ENCODE measurements around the gene CLEC17A. TPM values are rescaled to one million over a fixed set of nuclear protein-coding genes. Genes with fewer than 3 reads are reported as not detected.
"Not testable (repeated sequence)": the region's sequence is repeated elsewhere in the genome, so short reads cannot be mapped to it uniquely, and the experiment has no call there.

Gene CLEC17A
- polyA plus RNA-seq, 2 of the 4 experiments (the other 2 are of a cell fraction): not detected

DNA sequence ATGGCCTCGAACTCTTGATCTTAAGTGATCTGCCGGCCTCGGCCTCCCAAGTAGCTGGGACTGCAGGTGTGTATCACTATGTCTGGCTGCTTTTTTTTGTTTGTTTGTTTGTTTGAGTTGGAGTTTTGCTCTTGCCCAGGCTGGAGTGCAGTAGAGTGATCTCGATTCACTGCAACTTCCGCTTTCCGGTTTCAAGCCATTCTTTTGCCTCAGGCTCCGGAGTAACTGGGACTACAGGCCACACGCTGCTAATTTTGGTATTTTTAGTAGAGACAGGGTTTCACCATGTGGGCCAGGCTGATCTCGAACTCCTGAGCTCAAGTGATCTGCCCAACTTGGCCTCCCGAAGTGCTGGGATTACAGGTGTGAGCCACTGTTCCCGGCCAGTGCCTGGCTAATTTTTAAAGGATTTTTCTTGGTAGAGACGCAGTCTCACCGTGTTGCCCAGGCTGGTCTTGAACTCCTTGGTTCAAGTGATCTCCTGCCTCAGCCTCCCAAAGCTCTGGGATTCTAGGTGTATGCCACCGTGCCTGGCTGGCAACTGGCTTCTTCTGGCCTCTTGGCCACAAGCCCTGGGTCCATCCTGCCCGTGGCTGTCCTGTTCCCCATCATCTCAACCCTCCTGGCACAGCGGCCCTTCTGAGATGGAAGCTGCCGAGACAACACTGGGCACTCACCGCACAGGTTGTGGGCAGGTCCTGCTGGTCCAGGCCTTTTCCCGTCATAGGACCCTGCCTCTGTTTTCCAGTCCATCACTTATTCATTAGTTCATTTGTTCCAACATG is 42.0 kb upstream of the CLEC17A start (continued):
- TF ChIP-seq POLR2AphosphoS2 (conservative IDR thresholded peaks at IDR 0.05; ENCODE audit: low read length) (no peak), ZNF302 (CRISPR knock-in tag; IDR thresholded peaks at IDR 0.05) (no peak)

DNA sequence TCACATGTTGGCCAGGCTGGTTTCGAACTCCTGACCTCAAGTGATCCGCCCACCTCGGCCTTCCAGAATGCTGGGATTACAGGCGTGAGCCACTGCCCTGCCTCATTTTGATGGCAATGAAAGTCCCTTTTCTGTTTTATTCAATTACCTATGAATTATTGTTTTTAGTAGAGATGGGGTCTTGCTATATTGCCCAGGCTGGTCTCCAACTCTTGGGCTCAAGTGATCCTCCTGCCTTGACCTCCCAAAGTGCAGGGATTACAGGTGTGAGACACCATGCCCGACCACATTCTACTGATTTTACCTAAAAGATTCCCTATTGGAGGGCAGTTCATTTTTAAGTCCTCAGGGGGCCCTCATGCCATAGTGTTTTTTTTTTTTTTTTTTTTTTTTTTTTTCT is 40.9 kb upstream of the CLEC17A start:
- H3K4me3 ChIP-seq; H3K9me3 ChIP-seq; H3K27ac ChIP-seq; H3K4me1 ChIP-seq; FAIRE-seq; H3K4me2 ChIP-seq; POLR2A ChIA-PET; ATAC-seq; DNase-seq (ENCODE audit: low read depth in 1 of 2, low spot score in 1 of 2): not testable (repeated sequence)
- CTCF ChIA-PET: interaction anchor here (1.5 kb wide), 1 partner anchor 15 kb away, joined by 6 read pairs; no protein-coding TSS in a partner anchor
- WGBS (ENCODE audit: missing lambda C conversion rate): 91% methylated on average over 5 of the region's 5 CpGs

DNA sequence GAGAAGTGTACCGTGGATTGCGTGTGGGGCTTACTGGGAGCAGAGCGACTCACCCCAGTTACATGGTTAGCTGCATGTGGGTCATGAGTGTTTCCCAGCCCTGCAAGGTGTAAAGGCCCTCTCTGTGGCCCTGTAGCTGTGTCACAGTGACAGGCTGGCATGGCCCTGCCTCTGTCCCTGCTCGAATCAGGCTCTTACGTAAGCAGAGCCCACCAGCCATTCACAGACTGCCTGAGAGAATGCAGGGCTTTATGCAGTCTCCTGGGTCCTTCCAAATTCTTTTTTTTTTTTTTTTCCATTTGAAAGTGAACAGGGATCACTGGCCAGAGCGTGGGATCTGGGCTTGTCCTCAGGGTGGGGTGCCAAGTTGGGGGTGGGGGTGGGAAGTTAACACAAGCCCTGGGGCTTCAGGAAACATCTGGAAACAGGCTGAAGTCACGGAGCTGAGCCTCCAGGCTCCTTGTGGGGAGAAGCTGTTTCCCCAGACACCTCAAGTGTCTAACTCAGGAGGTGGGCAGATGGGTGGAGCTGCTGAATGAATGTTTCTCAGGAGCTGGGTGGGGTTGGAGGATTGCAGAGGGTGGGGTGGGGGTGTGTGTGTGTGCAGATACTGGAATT is 40.1 kb upstream of the CLEC17A start:
- H3K4me1 ChIP-seq: no peaks in the 10 kb centered on the region; the same call in 2 of the 3 replicates
- H3K27ac ChIP-seq: no peak overlapping the region
- H3K4me2 ChIP-seq: no peak overlapping the region
- no peak for DNase-seq (ENCODE audit: low read depth in 1 of 2, low spot score in 1 of 2)
- POLR2A ChIA-PET: interaction anchor here (0.5 kb wide), 1 partner anchor 66 kb away, joined by 3 read pairs; no protein-coding TSS in a partner anchor
- TF ChIP-seq MAFK (IDR thresholded peaks at IDR 0.05; ENCODE audit: partially characterized antibody) (no peak), JUNB (IDR thresholded peaks at IDR 0.05) (no peak), MYC (IDR thresholded peaks at IDR 0.05; ENCODE audit: borderline replicate concordance, low read length) (no peak)
- TF ChIP-seq, protein P1, sequence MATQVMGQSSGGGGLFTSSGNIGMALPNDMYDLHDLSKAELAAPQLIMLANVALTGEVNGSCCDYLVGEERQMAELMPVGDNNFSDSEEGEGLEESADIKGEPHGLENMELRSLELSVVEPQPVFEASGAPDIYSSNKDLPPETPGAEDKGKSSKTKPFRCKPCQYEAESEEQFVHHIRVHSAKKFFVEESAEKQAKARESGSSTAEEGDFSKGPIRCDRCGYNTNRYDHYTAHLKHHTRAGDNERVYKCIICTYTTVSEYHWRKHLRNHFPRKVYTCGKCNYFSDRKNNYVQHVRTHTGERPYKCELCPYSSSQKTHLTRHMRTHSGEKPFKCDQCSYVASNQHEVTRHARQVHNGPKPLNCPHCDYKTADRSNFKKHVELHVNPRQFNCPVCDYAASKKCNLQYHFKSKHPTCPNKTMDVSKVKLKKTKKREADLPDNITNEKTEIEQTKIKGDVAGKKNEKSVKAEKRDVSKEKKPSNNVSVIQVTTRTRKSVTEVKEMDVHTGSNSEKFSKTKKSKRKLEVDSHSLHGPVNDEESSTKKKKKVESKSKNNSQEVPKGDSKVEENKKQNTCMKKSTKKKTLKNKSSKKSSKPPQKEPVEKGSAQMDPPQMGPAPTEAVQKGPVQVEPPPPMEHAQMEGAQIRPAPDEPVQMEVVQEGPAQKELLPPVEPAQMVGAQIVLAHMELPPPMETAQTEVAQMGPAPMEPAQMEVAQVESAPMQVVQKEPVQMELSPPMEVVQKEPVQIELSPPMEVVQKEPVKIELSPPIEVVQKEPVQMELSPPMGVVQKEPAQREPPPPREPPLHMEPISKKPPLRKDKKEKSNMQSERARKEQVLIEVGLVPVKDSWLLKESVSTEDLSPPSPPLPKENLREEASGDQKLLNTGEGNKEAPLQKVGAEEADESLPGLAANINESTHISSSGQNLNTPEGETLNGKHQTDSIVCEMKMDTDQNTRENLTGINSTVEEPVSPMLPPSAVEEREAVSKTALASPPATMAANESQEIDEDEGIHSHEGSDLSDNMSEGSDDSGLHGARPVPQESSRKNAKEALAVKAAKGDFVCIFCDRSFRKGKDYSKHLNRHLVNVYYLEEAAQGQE (IDR thresholded peaks at IDR 0.05): no peak
- no peak overlapping the region for H3K4me3 ChIP-seq
- CTCF ChIA-PET: interaction anchor here (1.5 kb wide), 1 partner anchor 14 kb away, joined by 6 read pairs; no protein-coding TSS in a partner anchor
- no peaks in the 10 kb centered on the region for H3K9me3 ChIP-seq
- no peak for ATAC-seq
- FAIRE-seq: no peak
- WGBS (ENCODE audit: missing lambda C conversion rate): 87% methylated on average over 7 of the region's 7 CpGs

DNA sequence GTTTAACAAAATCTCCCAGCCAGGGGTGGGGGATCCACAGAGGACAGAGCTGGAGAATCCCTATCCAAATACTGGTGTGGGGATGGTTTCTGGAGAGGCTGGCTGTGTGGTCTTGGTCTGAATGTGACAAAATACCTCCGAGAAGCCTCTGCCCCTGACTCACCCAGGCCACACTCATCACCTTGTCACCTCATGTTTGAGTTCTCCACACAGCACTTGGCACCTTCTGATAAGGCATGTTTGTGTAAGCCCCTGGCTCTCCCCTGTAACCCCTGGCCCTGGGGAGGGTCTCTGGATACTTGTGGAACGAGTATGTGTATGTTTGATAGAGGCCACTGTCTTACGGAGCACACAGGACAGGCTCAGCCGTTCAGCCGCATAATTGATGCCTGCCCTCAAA is 38.8 kb upstream of the CLEC17A start:
- TF ChIP-seq, protein P1 (IDR thresholded peaks at IDR 0.05): no peak
- TF ChIP-seq KDM5A (IDR thresholded peaks at IDR 0.05) (no peak), MAFK (IDR thresholded peaks at IDR 0.05; ENCODE audit: partially characterized antibody) (no peak), HOXB13 (CRISPR knock-in tag; IDR thresholded peaks at IDR 0.05; ENCODE audit: low read depth) (no peak), HDAC2 (IDR thresholded peaks at IDR 0.05) (no peak), EHMT2 (IDR thresholded peaks at IDR 0.05; ENCODE audit: low read depth) (no peak), FOXS1 (CRISPR knock-in tag; IDR thresholded peaks at IDR 0.05) (no peak), NFE2L2 (conservative IDR thresholded peaks at IDR 0.05; ENCODE audit: low read length) (no peak), ZSCAN20 (CRISPR knock-in tag; IDR thresholded peaks at IDR 0.05) (no peak)
- TF ChIP-seq, protein P2, sequence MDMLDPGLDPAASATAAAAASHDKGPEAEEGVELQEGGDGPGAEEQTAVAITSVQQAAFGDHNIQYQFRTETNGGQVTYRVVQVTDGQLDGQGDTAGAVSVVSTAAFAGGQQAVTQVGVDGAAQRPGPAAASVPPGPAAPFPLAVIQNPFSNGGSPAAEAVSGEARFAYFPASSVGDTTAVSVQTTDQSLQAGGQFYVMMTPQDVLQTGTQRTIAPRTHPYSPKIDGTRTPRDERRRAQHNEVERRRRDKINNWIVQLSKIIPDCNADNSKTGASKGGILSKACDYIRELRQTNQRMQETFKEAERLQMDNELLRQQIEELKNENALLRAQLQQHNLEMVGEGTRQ (IDR thresholded peaks at IDR 0.05): no peak
- TF ChIP-seq, protein P3, sequence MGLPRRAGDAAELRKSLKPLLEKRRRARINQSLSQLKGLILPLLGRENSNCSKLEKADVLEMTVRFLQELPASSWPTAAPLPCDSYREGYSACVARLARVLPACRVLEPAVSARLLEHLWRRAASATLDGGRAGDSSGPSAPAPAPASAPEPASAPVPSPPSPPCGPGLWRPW (IDR thresholded peaks at IDR 0.05): no peak
- no peak overlapping the region for H3K4me3 ChIP-seq
- H3K9me3 ChIP-seq: no peaks in the 10 kb centered on the region
- FAIRE-seq: no peak
- no peak overlapping the region for H3K27ac ChIP-seq
- no peak for DNase-seq (ENCODE audit: low read depth in 1 of 2, low spot score in 1 of 2)
- no peaks in the 10 kb centered on the region; the same call in 2 of the 3 replicates for H3K4me1 ChIP-seq
- ATAC-seq: no peak
- no peak overlapping the region for H3K4me2 ChIP-seq
- POLR2A ChIA-PET: no interaction called here
- 78% methylated on average over 4 of the region's 5 CpGs for WGBS (ENCODE audit: missing lambda C conversion rate)
- CTCF ChIA-PET: interaction anchor here (3.2 kb wide), 1 partner anchor 12 kb away, joined by 15 read pairs; no protein-coding TSS in a partner anchor
